Stimulated activated CD8-positive, alpha-beta memory T cell treated with anti-CD3 and anti-CD28 coated beads, Interleukin-7, amount 100 ng/mL, for 48 hours (primary cell): Measurements from ENCODE around the gene GNAT2.

ENCODE experiments used
- DNase-seq, 2 donors: peaks; one replicate each; pipeline ENCODE4 v3.0.0-alpha.2; 2020; ENCODE audit warnings: low read depth in 1 of 2; ENCODE audit errors: extremely low read depth in 1 of 2

Gene GNAT2

GRCh38 chr1:109615879-109616278 is 3.5 kb downstream of the GNAT2 start:
- no peak for DNase-seq

GRCh38 chr1:109613361-109614147 is 5.9 kb downstream of the GNAT2 start:
- DNase-seq = no peak

GRCh38 chr1:109611308-109611990 is 8.0 kb downstream of the GNAT2 start:
- DNase-seq = no peak

GRCh38 chr1:109610609-109611307 is 8.7 kb downstream of the GNAT2 start:
- DNase-seq = no peak

GRCh38 chr1:109609881-109610280 is 9.5 kb downstream of the GNAT2 start:
- DNase-seq = no peak

GRCh38 chr1:109605381-109605780 is 14.0 kb downstream of the GNAT2 start:
- DNase-seq = no peak

- DNase-seq = no peak
Observed at GRCh38 chr1:109603229-109603628, 16.2 kb downstream of the GNAT2 start.

- no peak for DNase-seq
Observed at GRCh38 chr1:109598655-109599054, 20.8 kb downstream of the GNAT2 start.

GRCh38 chr1:109598156-109598555 is 21.3 kb downstream of the GNAT2 start:
- DNase-seq = no peak

GRCh38 chr1:109595531-109595930 is 23.9 kb downstream of the GNAT2 start:
- DNase-seq = no peak

GRCh38 chr1:109592916-109593315 is 26.5 kb downstream of the GNAT2 start:
- no peak for DNase-seq

GRCh38 chr1:109589679-109590078 is 29.7 kb downstream of the GNAT2 start:
- DNase-seq = no peak

GRCh38 chr1:109589177-109589576 is 30.2 kb downstream of the GNAT2 start:
- no peak for DNase-seq

GRCh38 chr1:109586055-109586454 is 33.4 kb downstream of the GNAT2 start:
- no peak for DNase-seq

GRCh38 chr1:109584766-109585165 is 34.6 kb downstream of the GNAT2 start:
- DNase-seq = no peak

GRCh38 chr1:109582021-109582420 is 37.4 kb downstream of the GNAT2 start:
- DNase-seq = no peak

GRCh38 chr1:109579491-109579890 is 39.9 kb downstream of the GNAT2 start:
- no peak for DNase-seq

- no peak for DNase-seq
Observed at GRCh38 chr1:109578947-109579443, 40.4 kb downstream of the GNAT2 start.

GRCh38 chr1:109573785-109574184 is 45.6 kb downstream of the GNAT2 start:
- no peak for DNase-seq

- DNase-seq = no peak
Observed at GRCh38 chr1:109570414-109570813, 49.0 kb downstream of the GNAT2 start.

- no peak for DNase-seq
Observed at GRCh38 chr1:109569323-109569722, 50.1 kb downstream of the GNAT2 start.
